Bronchial epithelial cell (primary cell): Measurements from ENCODE around the gene LPIN3. TPM values are rescaled to one million over a fixed set of nuclear protein-coding genes. Genes with fewer than 3 reads are reported as not detected.

Experiments used
- DNase-seq: peaks from one replicate; pipeline ENCODE4 v3.0.0-alpha.2; 2010; ENCODE audit warnings: low read depth
- FAIRE-seq: peaks from 2 replicates; lab custom pipeline; 2011; peaks lifted over from hg19 to GRCh38; lab: Jason Lieb, UNC
- H3K27me3 ChIP-seq: 2 replicates; pipeline ENCODE4 v1.5.1; 2011; ENCODE audit warnings: low read length; ENCODE audit not compliant: control insufficient read depth, insufficient read depth
- H3K36me3 ChIP-seq: 2 replicates; pipeline ENCODE4 v1.5.1; 2011; ENCODE audit warnings: low read length; ENCODE audit not compliant: control insufficient read depth, insufficient read depth
- H3K4me3 ChIP-seq: 2 replicates; pipeline ENCODE4 v1.5.1; 2011; ENCODE audit warnings: mild to moderate bottlenecking, low read depth, low read length, control low read depth
- CTCF ChIP-seq: IDR thresholded peaks from 2 replicates; pipeline ENCODE4 v1.5.1; 2011; ENCODE audit warnings: mild to moderate bottlenecking, moderate library complexity, low read length, control low read depth, inconsistent platforms; ENCODE audit not compliant: insufficient read depth, severe bottlenecking
- total RNA-seq: library from RNA; depleted of rRNA; stranded (reverse); fragments of >200 nt; gene quantifications from 2 replicates; pipeline ENCODE4 v1.2.1, GENCODE V29; 2014

LPIN3 gene
- total RNA-seq, 1 donor from 2014 or later: 3.9 TPM

- no peak for DNase-seq
- FAIRE-seq: no peak
- TF ChIP-seq CTCF: no peak
- Histone ChIP-seq H3K27me3 (peaks cover 4% of the 10 kb centered on the region), H3K36me3 (no peaks in the 10 kb centered on the region), H3K4me3 (no peak overlapping the region)
Measured at GRCh38 chr20:41373931-41374920, 33.6 kb downstream of the LPIN3 start.

GRCh38 chr20:41375846-41376245, 35.2 kb downstream of the LPIN3 start:
- Histone ChIP-seq H3K36me3 (no peaks in the 10 kb centered on the region), H3K4me3 (no peak overlapping the region), H3K27me3 (peaks cover 4% of the 10 kb centered on the region)
- DNase-seq (no peak), FAIRE-seq (no peak)
- TF ChIP-seq CTCF: no peak

- TF ChIP-seq CTCF: no peak
- H3K27me3 ChIP-seq: peaks cover 4% of the 10 kb centered on the region
- no peak overlapping the region for H3K4me3 ChIP-seq
- DNase-seq (no peak), FAIRE-seq (no peak)
- H3K36me3 ChIP-seq: no peaks in the 10 kb centered on the region
Measured at GRCh38 chr20:41376349-41376748, 35.7 kb downstream of the LPIN3 start.

GRCh38 chr20:41377275-41377674, 36.7 kb downstream of the LPIN3 start:
- DNase-seq: no peak
- FAIRE-seq: no peak
- peaks cover 4% of the 10 kb centered on the region for H3K27me3 ChIP-seq
- no peak overlapping the region for H3K4me3 ChIP-seq
- no peak for TF ChIP-seq CTCF
- no peaks in the 10 kb centered on the region for H3K36me3 ChIP-seq

GRCh38 chr20:41379551-41379950, 38.9 kb downstream of the LPIN3 start:
- Histone ChIP-seq H3K4me3 (no peak overlapping the region), H3K36me3 (no peaks in the 10 kb centered on the region), H3K27me3 (peaks cover 4% of the 10 kb centered on the region)
- FAIRE-seq: no peak
- no peak for DNase-seq
- TF ChIP-seq CTCF: no peak
